Germinal center (tissue), 1 donor: ENCODE data around the gene NFKBIB.
A peak's percentile ranks its signal among the peaks of the same experiment; 100 is the strongest.
"Not testable (repeated sequence)": the region's sequence is repeated elsewhere in the genome, so short reads cannot be mapped to it uniquely, and the experiment has no call there.

Experiments used
- DNase-seq: peaks from one replicate; pipeline ENCODE4 v3.0.0; 2012; ENCODE audit warnings: mixed read lengths, low spot score

NFKBIB gene

GRCh38 chr19:38899447-38900201 lies at the start of gene NFKBIB, which contains the start of gene SIRT2:
Gene NFKBIB (plus strand): TSS chr19:38899969. CDS start chr19:38900033, 64 bp downstream.
Gene SIRT2 (minus strand): TSS chr19:38899618. CDS start chr19:38899521, 97 bp downstream.
- DNase-seq: peak; percentile 98

- DNase-seq: peak; percentile 99
These were observed 49.3 kb upstream of the NFKBIB start for GRCh38 chr19:38850436-38850975.

DNA sequence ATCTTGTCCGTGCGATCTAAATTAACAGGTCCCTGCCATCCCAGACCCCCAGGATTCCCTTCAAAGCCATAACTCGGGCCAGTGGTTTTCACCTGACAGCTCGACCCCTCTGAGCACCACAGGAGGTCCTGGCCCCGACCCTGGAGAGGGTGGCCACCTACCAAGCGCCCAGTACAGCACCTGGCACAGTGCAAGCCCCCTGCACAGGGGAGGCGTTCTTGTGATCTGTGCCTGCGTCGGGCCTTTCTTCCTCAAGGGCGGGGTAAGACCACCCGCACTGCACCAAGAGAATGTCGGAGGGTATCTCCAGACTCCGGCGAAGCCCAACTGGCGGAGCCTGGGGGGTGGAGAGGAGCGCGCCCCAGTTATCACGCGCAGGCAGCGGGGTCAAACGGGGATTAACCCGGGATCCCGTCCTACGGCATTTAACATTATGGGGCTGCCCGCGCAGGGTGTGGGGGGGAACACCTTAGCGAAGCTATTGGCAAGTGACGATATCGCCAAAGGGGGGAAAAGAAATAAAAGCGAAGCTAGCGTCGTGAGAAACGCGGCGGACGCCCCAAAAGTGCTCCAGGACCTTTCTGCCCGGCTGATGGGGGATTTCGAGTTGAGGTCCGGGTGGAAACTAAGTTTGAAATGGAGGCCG lies 48.7 kb upstream of the NFKBIB start:
- peak; percentile 14 for DNase-seq

GRCh38 chr19:38851622-38852230 lies 48.0 kb upstream of the NFKBIB start:
- DNase-seq: peak; percentile 89

GRCh38 chr19:38852231-38853044 lies 47.3 kb upstream of the NFKBIB start:
- peak; percentile 24 for DNase-seq

DNA sequence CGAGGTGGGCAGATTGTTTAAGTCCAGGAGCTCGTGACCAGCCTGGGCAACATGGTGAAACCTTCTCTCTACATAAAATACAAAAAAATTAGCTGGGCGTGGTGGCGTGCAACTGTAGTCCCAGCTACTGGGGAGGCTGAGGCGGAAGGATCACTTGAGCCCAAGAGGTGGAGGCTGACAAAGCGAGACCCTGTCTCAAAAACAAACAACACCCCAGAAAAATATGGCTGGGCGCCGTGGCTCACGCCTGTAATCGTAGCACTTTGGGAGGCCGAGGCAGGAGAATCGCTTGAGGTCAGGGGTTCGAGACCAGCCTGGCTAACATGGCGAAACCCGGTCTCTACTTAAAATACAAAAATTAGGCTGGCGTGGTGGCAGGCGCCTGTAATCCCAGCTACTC lies 46.6 kb upstream of the NFKBIB start:
- DNase-seq: no peak

DNA sequence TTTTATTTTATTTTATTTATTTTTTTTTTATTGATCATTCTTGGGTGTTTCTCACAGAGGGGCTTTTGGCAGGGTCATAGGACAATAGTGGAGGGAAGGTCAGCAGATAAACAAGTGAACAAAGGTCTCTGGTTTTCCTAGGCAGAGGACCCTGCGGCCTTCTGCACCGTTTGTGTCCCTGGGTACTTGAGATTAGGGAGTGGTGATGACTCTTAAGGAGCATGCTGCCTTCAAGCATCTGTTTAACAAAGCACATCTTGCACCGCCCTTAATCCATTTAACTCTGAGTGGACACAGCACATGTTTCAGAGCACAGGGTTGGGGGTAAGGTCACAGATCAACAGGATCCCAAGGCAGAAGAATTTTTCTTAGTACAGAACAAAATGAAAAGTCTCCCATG lies 44.8 kb upstream of the NFKBIB start:
- DNase-seq: not testable (repeated sequence)

DNA sequence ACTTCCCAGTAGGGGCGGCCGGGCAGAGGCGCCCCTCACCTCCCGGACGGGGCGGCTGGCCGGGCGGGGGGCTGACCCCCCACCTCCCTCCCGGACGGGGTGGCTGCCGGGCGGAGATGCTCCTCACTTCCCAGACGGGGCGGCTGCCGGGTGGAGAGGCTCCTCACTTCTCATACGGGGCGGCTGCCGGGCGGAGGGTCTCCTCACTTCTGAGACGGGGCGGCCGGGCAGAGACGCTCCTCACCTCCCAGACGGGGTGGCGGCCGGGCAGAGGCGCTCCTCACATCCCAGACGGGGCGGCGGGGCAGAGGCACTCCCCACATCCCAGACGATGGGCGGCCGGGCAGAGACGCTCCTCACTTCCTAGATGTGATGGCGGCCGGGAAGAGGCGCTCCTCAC lies 44.0 kb upstream of the NFKBIB start:
- not testable (repeated sequence) for DNase-seq

DNA sequence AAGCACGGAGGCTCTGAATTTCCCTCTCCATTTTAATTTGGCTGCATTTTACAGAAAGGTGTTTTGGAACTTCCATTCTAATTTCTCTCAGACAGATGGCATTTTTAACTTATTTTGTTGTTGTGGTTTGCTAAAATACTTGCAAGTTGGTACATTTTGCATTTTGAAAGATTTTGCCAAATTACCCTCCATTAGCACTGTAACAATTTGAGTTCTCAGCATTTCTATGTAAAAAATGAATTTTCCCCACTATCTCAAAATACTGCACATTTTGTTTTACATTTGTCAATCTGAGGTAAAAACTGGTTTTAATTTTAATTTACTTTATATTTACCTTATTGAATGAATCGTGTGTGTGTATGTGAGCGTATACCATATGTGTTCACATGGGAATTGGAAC lies 43.0 kb upstream of the NFKBIB start:
- no peak for DNase-seq

- DNase-seq: not testable (repeated sequence)
These were observed 40.1 kb upstream of the NFKBIB start for GRCh38 chr19:38859631-38860204.

DNA sequence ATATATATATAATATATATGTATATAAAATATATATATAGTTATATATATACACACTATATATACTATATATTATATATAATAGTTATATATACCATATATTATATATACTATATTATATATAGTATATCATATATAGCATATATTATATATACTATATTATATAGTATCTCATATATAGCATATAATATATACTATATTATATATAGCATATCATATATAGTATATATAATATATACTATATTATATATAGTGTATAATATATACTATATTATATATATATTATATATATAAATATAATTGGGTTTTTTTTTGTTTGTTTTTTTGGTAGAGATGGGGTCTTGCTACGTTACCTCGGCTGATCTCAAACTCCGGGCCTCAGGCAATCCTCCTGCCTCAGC lies 38.4 kb upstream of the NFKBIB start:
- DNase-seq: no peak

GRCh38 chr19:38862321-38863059 lies 37.3 kb upstream of the NFKBIB start:
- DNase-seq: no peak

DNA sequence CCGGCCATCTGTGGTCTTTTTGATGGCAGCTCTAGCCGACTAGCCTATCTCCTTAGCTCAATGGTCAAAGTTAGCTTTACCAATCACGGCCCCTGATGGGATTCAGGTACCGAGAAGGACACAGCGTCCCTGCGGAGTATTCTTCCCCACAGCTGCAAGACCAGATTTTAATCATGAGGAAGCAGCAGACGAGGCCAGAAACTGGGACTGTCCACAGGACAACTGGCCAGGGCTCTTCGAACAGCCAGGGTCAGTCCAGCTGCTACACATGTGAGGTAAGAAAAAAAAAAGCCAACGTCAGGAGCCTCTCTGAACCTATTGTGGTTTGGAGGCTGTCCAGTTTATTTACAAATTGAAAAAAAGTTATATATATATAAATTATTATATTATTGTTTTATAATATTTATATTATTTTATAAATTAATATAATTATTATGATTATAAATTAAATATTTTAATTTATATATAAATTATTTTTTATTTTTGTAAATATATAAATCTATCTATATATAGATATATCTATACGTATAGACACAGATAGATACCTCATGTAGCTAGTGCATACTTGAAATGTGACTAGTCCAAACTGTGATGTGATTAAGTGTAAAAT lies 32.5 kb upstream of the NFKBIB start:
- DNase-seq: no peak

DNA sequence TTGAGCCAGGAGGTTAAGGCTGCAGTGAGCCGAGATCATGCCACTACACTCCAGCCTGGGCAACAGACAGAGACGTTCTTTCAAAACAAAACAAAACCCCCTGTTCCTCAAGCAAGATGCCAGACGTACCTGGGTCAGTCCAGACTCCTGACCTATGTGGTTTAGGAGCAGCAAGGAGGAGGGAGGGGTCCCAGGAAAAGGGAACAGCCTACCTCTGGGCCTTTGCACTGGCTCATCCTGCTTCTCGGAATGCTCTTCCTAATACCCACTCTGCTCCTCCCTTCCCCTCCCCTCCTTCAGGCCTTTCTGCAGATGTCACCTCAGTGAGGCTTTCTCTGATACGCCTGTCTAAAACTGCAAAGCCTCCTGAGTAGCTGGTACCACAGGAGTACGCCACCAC lies 31.2 kb upstream of the NFKBIB start:
- DNase-seq: no peak

- peak; percentile 73 for DNase-seq
These were observed 30.5 kb upstream of the NFKBIB start for GRCh38 chr19:38869160-38869835.

GRCh38 chr19:38869836-38870607 lies 29.7 kb upstream of the NFKBIB start:
- DNase-seq: peak; percentile 93

GRCh38 chr19:38870612-38871011 lies 29.2 kb upstream of the NFKBIB start:
- no peak for DNase-seq

DNA sequence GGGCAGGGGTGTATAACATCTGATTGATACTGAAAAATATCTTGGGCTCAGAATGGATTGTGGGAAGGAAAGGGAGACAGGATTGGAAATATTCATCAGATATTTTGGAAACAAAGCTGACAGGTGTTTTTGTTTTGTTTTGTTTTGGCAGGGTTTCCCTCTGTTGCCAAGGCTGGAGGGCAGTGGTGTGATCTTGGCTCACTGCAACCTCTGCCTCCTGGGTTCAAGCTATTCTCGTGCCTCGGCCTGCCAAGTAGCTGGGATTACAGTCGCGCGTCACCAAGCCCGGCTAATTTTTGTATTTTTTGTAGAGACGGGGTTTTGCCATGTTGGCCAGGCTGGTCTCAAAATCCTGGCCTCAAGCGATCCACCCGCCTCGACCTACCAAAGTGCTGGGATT lies 26.4 kb upstream of the NFKBIB start:
- DNase-seq: not testable (repeated sequence)
